ENCODE measurements around the gene TRIO.

DNA sequence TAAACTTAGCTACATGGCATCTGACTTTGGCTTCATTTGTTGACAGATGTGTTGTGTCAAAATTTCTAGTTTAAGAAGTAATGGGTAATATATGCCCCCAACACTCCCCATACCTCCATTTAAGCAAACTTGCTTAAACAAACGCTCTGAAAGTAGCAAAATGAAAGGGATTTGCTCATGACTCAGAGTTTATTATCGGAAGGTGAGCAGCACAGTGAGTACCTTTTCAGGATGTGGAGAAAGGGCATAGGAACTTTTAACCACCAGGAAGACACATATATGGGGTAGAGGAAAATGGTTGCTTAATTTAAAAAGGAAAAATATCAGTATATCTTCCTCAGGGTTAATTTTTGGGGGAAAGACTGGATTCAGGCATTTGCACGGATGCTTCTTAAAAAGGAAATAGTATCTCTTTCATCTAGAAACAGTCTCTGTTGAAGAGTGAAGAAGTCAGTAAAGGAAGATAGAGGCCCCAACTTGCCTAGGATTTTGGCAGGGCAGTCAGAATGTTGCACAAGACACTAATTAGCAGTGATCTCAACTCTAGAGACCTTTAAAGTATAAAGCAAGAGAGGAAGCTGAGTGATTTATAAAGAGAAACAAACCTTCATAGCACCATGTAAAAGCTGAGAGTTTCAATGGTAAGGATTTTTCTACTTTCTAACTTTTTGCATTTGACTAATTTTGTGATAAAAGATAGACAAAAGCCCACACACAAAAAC lies 155.1 kb downstream of the TRIO start:
- no peak for TF ChIP-seq ZNF8 (CRISPR knock-in tag; IDR thresholded peaks at IDR 0.05)
- no peak for TF ChIP-seq ARNTL (CRISPR knock-in tag; IDR thresholded peaks at IDR 0.05; ENCODE audit: borderline replicate concordance, low read depth)
- TF ChIP-seq PATZ1 (CRISPR knock-in tag; IDR thresholded peaks at IDR 0.05; ENCODE audit: borderline replicate concordance): no peak
- no peak for TF ChIP-seq PPARA (CRISPR knock-in tag; IDR thresholded peaks at IDR 0.05; ENCODE audit: borderline replicate concordance)
- TF ChIP-seq ZFP3 (CRISPR knock-in tag; IDR thresholded peaks at IDR 0.05): no peak
- no peak for TF ChIP-seq RARB (CRISPR knock-in tag; IDR thresholded peaks at IDR 0.05)
- TF ChIP-seq, protein P1, sequence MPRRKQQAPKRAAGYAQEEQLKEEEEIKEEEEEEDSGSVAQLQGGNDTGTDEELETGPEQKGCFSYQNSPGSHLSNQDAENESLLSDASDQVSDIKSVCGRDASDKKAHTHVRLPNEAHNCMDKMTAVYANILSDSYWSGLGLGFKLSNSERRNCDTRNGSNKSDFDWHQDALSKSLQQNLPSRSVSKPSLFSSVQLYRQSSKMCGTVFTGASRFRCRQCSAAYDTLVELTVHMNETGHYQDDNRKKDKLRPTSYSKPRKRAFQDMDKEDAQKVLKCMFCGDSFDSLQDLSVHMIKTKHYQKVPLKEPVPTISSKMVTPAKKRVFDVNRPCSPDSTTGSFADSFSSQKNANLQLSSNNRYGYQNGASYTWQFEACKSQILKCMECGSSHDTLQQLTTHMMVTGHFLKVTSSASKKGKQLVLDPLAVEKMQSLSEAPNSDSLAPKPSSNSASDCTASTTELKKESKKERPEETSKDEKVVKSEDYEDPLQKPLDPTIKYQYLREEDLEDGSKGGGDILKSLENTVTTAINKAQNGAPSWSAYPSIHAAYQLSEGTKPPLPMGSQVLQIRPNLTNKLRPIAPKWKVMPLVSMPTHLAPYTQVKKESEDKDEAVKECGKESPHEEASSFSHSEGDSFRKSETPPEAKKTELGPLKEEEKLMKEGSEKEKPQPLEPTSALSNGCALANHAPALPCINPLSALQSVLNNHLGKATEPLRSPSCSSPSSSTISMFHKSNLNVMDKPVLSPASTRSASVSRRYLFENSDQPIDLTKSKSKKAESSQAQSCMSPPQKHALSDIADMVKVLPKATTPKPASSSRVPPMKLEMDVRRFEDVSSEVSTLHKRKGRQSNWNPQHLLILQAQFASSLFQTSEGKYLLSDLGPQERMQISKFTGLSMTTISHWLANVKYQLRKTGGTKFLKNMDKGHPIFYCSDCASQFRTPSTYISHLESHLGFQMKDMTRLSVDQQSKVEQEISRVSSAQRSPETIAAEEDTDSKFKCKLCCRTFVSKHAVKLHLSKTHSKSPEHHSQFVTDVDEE (CRISPR knock-in tag; IDR thresholded peaks at IDR 0.05): no peak
- no peak for TF ChIP-seq GLIS3 (CRISPR knock-in tag; IDR thresholded peaks at IDR 0.05)
- TF ChIP-seq CREB5 (CRISPR knock-in tag; IDR thresholded peaks at IDR 0.05; ENCODE audit: low read depth): no peak
- TF ChIP-seq OSR1 (CRISPR knock-in tag; IDR thresholded peaks at IDR 0.05): no peak
- no peak for TF ChIP-seq ZC3H10 (CRISPR knock-in tag; IDR thresholded peaks at IDR 0.05)
- no peak for TF ChIP-seq ZNF565 (CRISPR knock-in tag; conservative IDR thresholded peaks at IDR 0.05; ENCODE audit: low read depth)
